Measurements from ENCODE around the gene AFAP1. TPM values are rescaled to one million over a fixed set of nuclear protein-coding genes. Genes with fewer than 3 reads are reported as not detected.

AFAP1 gene
- polyA plus RNA-seq, 1 experiment: 48.5 TPM

GRCh38 chr4:7979652-7979968 lies 39.9 kb upstream of the AFAP1 start:
- no peak for DNase-seq (ENCODE audit: low read depth)
- no peak for TF ChIP-seq CTCF (IDR thresholded peaks at IDR 0.05; ENCODE audit: insufficient read depth, low read depth, low read length)
- H3K27me3 ChIP-seq (ENCODE audit: control insufficient read depth, insufficient read depth, low read length): no peaks in the 10 kb centered on the region
- CTCF ChIA-PET: interaction anchor here (1.2 to 2.8 kb wide), 4 partner anchors 8 to 177 kb away, joined by 3 to 9 read pairs (median 6); no protein-coding TSS in a partner anchor
- H3K36me3 ChIP-seq (ENCODE audit: control insufficient read depth, insufficient read depth, low read length): no peaks in the 10 kb centered on the region
- POLR2A ChIA-PET: no interaction called here
- H3K4me3 ChIP-seq (ENCODE audit: low read depth, low read length): no peak overlapping the region

- Histone ChIP-seq H3K27me3 (ENCODE audit: control insufficient read depth, insufficient read depth, low read length) (no peaks in the 10 kb centered on the region), H3K36me3 (ENCODE audit: control insufficient read depth, insufficient read depth, low read length) (no peaks in the 10 kb centered on the region), H3K4me3 (ENCODE audit: low read depth, low read length) (no peak overlapping the region)
- no peak for TF ChIP-seq CTCF (IDR thresholded peaks at IDR 0.05; ENCODE audit: insufficient read depth, low read depth, low read length)
- POLR2A ChIA-PET: no interaction called here
- DNase-seq (ENCODE audit: low read depth): no peak
- CTCF ChIA-PET: interaction anchor here (1.2 to 2.8 kb wide), 4 partner anchors 9 to 177 kb away, joined by 3 to 9 read pairs (median 6); no protein-coding TSS in a partner anchor
Measured at GRCh38 chr4:7978907-7979651, 39.4 kb upstream of the AFAP1 start.

- DNase-seq (ENCODE audit: low read depth): no peak
- POLR2A ChIA-PET: no interaction called here
- TF ChIP-seq CTCF (IDR thresholded peaks at IDR 0.05; ENCODE audit: insufficient read depth, low read depth, low read length): no peak
Measured at GRCh38 chr4:7978489-7978888, 38.8 kb upstream of the AFAP1 start.

GRCh38 chr4:7976634-7977033 lies 37.0 kb upstream of the AFAP1 start:
- DNase-seq (ENCODE audit: low read depth): no peak
- H3K27me3 ChIP-seq (ENCODE audit: control insufficient read depth, insufficient read depth, low read length): no peaks in the 10 kb centered on the region
- ChIA-PET POLR2A (no interaction called here), CTCF (no interaction called here)
- TF ChIP-seq CTCF (IDR thresholded peaks at IDR 0.05; ENCODE audit: insufficient read depth, low read depth, low read length): no peak
- no peaks in the 10 kb centered on the region for H3K36me3 ChIP-seq (ENCODE audit: control insufficient read depth, insufficient read depth, low read length)
- no peak overlapping the region for H3K4me3 ChIP-seq (ENCODE audit: low read depth, low read length)

More at GRCh38 chr4:7978489-7978888, 38.8 kb upstream of the AFAP1 start:
- no peak overlapping the region for H3K4me3 ChIP-seq (ENCODE audit: low read depth, low read length)
- no peaks in the 10 kb centered on the region for H3K36me3 ChIP-seq (ENCODE audit: control insufficient read depth, insufficient read depth, low read length)
- CTCF ChIA-PET: interaction anchor here (1.2 to 2.8 kb wide), 3 partner anchors 9 to 176 kb away, joined by 3 to 9 read pairs (median 8); no protein-coding TSS in a partner anchor
- no peaks in the 10 kb centered on the region for H3K27me3 ChIP-seq (ENCODE audit: control insufficient read depth, insufficient read depth, low read length)

- no peak for DNase-seq (ENCODE audit: low read depth)
- POLR2A ChIA-PET: no interaction called here
- no peak for TF ChIP-seq CTCF (IDR thresholded peaks at IDR 0.05; ENCODE audit: insufficient read depth, low read depth, low read length)
- Histone ChIP-seq H3K27me3 (ENCODE audit: control insufficient read depth, insufficient read depth, low read length) (no peaks in the 10 kb centered on the region), H3K4me3 (ENCODE audit: low read depth, low read length) (no peak overlapping the region), H3K36me3 (ENCODE audit: control insufficient read depth, insufficient read depth, low read length) (no peaks in the 10 kb centered on the region)
- CTCF ChIA-PET: interaction anchor here (1.3 kb wide), 1 partner anchor 17 kb away, joined by 3 read pairs; no protein-coding TSS in a partner anchor
Measured at GRCh38 chr4:7976025-7976424, 36.4 kb upstream of the AFAP1 start.

Measured in BJ (cell line).